ENCODE measurements around the gene RDX. TPM values are rescaled to one million over a fixed set of nuclear protein-coding genes. Genes with fewer than 3 reads are reported as not detected.
A peak's percentile ranks its signal among the peaks of the same experiment; 100 is the strongest.
"Not testable (repeated sequence)": the region's sequence is repeated elsewhere in the genome, so short reads cannot be mapped to it uniquely, and the experiment has no call there.

The RDX gene
- total and polyA plus RNA-seq, 7 experiments from 2014 or later, result 6.9 to 63.6 (median 15.9) TPM

DNA sequence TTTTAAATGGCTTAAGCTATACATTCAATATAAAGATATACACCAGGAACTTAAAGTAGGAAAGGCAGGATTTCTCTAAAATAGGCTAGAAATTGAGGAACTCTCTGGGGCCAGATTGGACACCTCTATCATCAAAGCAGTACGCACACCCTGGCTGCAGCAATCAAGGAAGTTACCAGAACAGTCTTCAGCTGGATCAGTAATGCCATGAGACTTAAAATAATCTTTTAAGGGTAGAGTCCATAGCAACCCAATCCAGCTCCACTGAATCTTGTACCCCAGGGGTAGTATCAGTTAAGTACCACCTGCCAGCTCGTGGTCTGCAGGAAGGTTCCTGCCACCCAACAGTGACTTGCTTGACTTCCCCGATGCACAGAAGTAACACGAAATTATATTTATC, 3.0 kb downstream of the RDX start:
- Mint-ChIP-seq H3K27ac (peak overlapping the region in 1 of 9 donors; percentile 33), H3K36me3 (peaks cover 0 to 8% (median 0%) of the 10 kb centered on the region in 5 donors), H3K4me1 (peaks cover 9 to 68% (median 36%) of the 10 kb centered on the region in 7 donors), H3K27me3 (no peaks in the 10 kb centered on the region), H3K4me3 (peak overlapping the region in 2 of 10 donors; percentile 12 to 62), H3K9me3 (no peaks in the 10 kb centered on the region)
- no peak for ATAC-seq
- no peak for DNase-seq
- H3K4me3 ChIP-seq (ENCODE audit: low read length), result no peak overlapping the region
- no peak overlapping the region for H3K27ac ChIP-seq (ENCODE audit: low read depth, low read length)
- H3K36me3 ChIP-seq (ENCODE audit: control insufficient read depth in 2 of 3, insufficient read depth in 3 of 3, low read length in 3 of 3), result no peaks in the 10 kb centered on the region
- ChIA-PET POLR2A (interaction anchor here (0.6 kb wide), 1 partner anchor 132 kb away, joined by 3 read pairs; no protein-coding TSS in a partner anchor), CTCF (no interaction called here)
- H3K4me1 ChIP-seq (ENCODE audit: control insufficient read depth in 2 of 2, insufficient read depth in 2 of 2, low read length in 2 of 2), result peaks cover 0 to 6% of the 10 kb centered on the region in 2 donors
- intact Hi-C loops (cut with micrococcal nuclease), result loop anchor here in 1 of 2 donors (5.0 kb wide), 1 partner anchor 36 kb away; no protein-coding TSS in a partner anchor
- H3K9me3 ChIP-seq (ENCODE audit: control insufficient read depth in 2 of 3, low read length in 3 of 3), result no peaks in the 10 kb centered on the region
- no peaks in the 10 kb centered on the region for H3K27me3 ChIP-seq (ENCODE audit: control insufficient read depth in 2 of 2, insufficient read depth in 2 of 2, low read length in 2 of 2)

DNA sequence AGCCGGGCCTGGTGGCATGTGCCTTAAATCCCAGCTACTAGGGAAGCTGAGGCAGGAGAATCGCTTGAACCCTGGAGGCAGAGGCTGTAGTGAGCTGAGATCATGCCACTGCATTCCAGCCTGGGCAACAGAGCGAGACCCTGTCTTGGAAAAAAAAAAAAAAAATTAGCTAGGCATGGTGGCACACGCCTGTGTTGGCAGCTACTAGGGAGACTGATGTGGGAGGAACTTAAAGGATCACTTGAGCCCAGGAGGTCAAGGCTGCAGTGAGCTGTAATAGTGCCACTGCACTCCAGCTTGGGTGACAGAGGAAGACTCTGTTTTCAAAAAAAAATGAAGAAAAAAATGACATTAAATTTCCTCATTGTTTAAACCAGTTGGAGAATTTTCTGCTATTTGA, 4.3 kb downstream of the RDX start:
- CTCF ChIA-PET, result interaction anchor here (0.7 kb wide), 1 partner anchor 142 kb away, joined by 6 read pairs; no protein-coding TSS in a partner anchor
- not testable (repeated sequence) for H3K4me3 Mint-ChIP-seq
- H3K4me1 Mint-ChIP-seq, result peaks cover 16 to 73% (median 46%) of the 10 kb centered on the region in 7 donors

DNA sequence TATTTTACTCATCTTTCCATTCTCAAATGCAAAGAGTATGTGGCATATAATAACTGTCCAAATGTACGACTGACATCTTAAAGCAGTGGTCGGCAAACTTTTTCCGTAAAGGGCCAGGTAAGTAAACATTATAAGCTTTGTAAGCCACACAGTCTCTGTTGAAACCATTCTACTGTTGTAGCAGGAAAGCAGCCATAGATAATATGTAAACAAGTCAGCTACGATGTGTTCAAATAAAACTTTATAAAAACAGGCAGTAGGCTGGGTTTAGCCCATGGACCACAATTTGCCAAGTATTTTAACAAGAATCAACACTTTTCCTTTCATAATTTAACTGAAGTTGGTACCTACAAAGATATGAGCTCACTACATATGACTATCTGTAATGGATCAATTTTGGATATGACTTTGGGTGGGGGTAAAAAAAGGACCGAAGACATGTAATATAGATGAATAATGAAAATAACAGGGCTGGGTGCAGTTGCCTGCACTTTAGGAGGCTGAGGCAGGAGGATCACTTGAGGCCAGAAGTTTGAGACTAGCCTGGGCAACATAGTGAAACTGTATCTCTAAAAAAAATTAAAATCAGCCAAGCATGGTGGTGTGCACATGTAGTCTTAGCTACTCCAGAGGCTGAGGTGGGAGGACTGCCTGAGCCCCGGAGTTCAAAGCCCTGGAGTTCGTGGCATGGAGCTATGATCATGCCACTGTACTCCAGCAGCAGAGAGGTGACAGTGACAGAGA, 5.7 kb downstream of the RDX start:
- ATAC-seq (no peak), DNase-seq (no peak)
- Mint-ChIP-seq H3K36me3 (peaks cover 0 to 11% (median 0%) of the 10 kb centered on the region in 5 donors), H3K4me1 (peaks cover 16 to 74% (median 49%) of the 10 kb centered on the region in 7 donors), H3K9me3 (no peaks in the 10 kb centered on the region), H3K27ac (peak overlapping the region in 2 of 9 donors; percentile 7 to 36), H3K4me3 (peak overlapping the region in 2 of 10 donors; percentile 12 to 29), H3K27me3 (no peaks in the 10 kb centered on the region)
- Histone ChIP-seq H3K27ac (ENCODE audit: low read depth, low read length) (no peak overlapping the region), H3K27me3 (ENCODE audit: control insufficient read depth in 2 of 2, insufficient read depth in 2 of 2, low read length in 2 of 2) (no peaks in the 10 kb centered on the region), H3K9me3 (ENCODE audit: control insufficient read depth in 2 of 3, low read length in 3 of 3) (no peaks in the 10 kb centered on the region), H3K36me3 (ENCODE audit: control insufficient read depth in 2 of 3, insufficient read depth in 3 of 3, low read length in 3 of 3) (no peaks in the 10 kb centered on the region), H3K4me1 (ENCODE audit: control insufficient read depth in 2 of 2, insufficient read depth in 2 of 2, low read length in 2 of 2) (peaks cover 0 to 6% of the 10 kb centered on the region in 2 donors), H3K4me3 (ENCODE audit: low read length) (no peak overlapping the region)
- ChIA-PET CTCF (interaction anchor here (0.6 kb wide), 1 partner anchor 1364 kb away, joined by 6 read pairs; no protein-coding TSS in a partner anchor), POLR2A (no interaction called here)
- intact Hi-C loops (cut with micrococcal nuclease), result loop anchor here in 1 of 2 donors (5.0 kb wide), 1 partner anchor 33 kb away; no protein-coding TSS in a partner anchor

More for the DNA sequence above, 4.3 kb downstream of the RDX start:
- ATAC-seq; H3K9me3 ChIP-seq (ENCODE audit: control insufficient read depth in 2 of 3, low read length in 3 of 3); H3K4me1 ChIP-seq (ENCODE audit: control insufficient read depth in 2 of 2, insufficient read depth in 2 of 2, low read length in 2 of 2); H3K27me3 Mint-ChIP-seq; H3K9me3 Mint-ChIP-seq; H3K4me3 ChIP-seq (ENCODE audit: low read length); H3K27ac ChIP-seq (ENCODE audit: low read depth, low read length); POLR2A ChIA-PET; H3K36me3 Mint-ChIP-seq; DNase-seq; H3K36me3 ChIP-seq (ENCODE audit: control insufficient read depth in 2 of 3, insufficient read depth in 3 of 3, low read length in 3 of 3); H3K27me3 ChIP-seq (ENCODE audit: control insufficient read depth in 2 of 2, insufficient read depth in 2 of 2, low read length in 2 of 2): not testable (repeated sequence)
- H3K27ac Mint-ChIP-seq, result peak overlapping the region in 1 of 9 donors; percentile 13
- intact Hi-C loops (cut with micrococcal nuclease), result loop anchor here in 1 of 2 donors (5.0 kb wide), 1 partner anchor 35 kb away; no protein-coding TSS in a partner anchor

DNA sequence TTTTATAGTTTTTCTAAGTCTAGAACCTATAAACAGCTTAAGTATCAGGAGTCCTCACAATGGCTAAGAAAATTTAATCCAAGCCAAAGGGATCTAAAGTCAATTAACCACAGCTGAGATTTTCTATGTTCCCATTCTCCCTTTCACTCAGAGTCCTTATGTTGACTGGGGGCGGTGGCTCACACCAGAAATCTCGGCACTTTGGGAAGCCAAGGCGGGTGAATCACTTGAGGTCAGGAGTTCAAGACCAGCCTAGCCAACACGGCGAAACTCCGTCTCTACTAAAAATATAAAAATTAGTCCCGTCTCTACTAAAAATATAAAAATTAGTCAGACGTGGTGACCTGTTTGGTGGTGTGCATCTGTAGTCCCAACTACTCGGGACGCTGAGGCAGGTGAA, 6.9 kb downstream of the RDX start:
- ATAC-seq, result no peak
- no peak overlapping the region for H3K27ac ChIP-seq (ENCODE audit: low read depth, low read length)
- peaks cover 0 to 2% of the 10 kb centered on the region in 2 donors for H3K4me1 ChIP-seq (ENCODE audit: control insufficient read depth in 2 of 2, insufficient read depth in 2 of 2, low read length in 2 of 2)
- ChIA-PET POLR2A (no interaction called here), CTCF (no interaction called here)
- no peaks in the 10 kb centered on the region for H3K27me3 ChIP-seq (ENCODE audit: control insufficient read depth in 2 of 2, insufficient read depth in 2 of 2, low read length in 2 of 2)
- no peaks in the 10 kb centered on the region for H3K9me3 ChIP-seq (ENCODE audit: control insufficient read depth in 2 of 3, low read length in 3 of 3)
- intact Hi-C loops (cut with micrococcal nuclease), result no loop called here
- Mint-ChIP-seq H3K4me3 (no peak overlapping the region), H3K27ac (no peak overlapping the region), H3K27me3 (no peaks in the 10 kb centered on the region), H3K9me3 (no peaks in the 10 kb centered on the region), H3K36me3 (peaks cover 0 to 10% (median 0%) of the 10 kb centered on the region in 5 donors), H3K4me1 (peaks cover 16 to 72% (median 36%) of the 10 kb centered on the region in 7 donors)
- H3K36me3 ChIP-seq (ENCODE audit: control insufficient read depth in 2 of 3, insufficient read depth in 3 of 3, low read length in 3 of 3), result no peaks in the 10 kb centered on the region
- no peak overlapping the region for H3K4me3 ChIP-seq (ENCODE audit: low read length)
- DNase-seq, result no peak

DNA sequence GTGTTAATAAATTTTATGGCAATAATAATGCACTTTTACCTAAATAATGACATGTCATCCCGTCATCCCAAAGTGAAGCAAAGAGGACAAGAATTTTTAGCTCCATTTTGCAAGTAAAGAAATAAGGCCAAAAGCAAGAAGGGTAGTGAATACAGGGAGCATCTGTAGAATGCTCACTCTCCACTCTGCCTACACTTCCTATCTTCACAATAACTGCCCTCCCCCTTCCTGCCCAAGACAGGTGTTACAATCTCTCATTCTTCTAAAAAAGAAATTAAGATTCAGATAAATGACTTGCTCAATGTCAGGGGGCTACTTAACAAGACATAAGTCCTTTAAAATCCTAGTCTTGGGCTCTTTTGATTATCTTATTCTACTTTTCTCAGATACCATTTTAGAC, 8.9 kb downstream of the RDX start:
- Histone ChIP-seq H3K4me3 (ENCODE audit: low read length) (no peak overlapping the region), H3K27me3 (ENCODE audit: control insufficient read depth in 2 of 2, insufficient read depth in 2 of 2, low read length in 2 of 2) (no peaks in the 10 kb centered on the region), H3K4me1 (ENCODE audit: control insufficient read depth in 2 of 2, insufficient read depth in 2 of 2, low read length in 2 of 2) (no peaks in the 10 kb centered on the region), H3K9me3 (ENCODE audit: control insufficient read depth in 2 of 3, low read length in 3 of 3) (no peaks in the 10 kb centered on the region), H3K36me3 (ENCODE audit: control insufficient read depth in 2 of 3, insufficient read depth in 3 of 3, low read length in 3 of 3) (no peaks in the 10 kb centered on the region), H3K27ac (ENCODE audit: low read depth, low read length) (no peak overlapping the region)
- peaks cover 16 to 57% (median 25%) of the 10 kb centered on the region in 7 donors for H3K4me1 Mint-ChIP-seq
- H3K9me3 Mint-ChIP-seq, result no peaks in the 10 kb centered on the region
- POLR2A ChIA-PET, result interaction anchor here (0.6 to 0.8 kb wide), 2 partner anchors 77 to 1821 kb away, joined by 3 to 4 read pairs; no protein-coding TSS in a partner anchor
- no peak overlapping the region for H3K4me3 Mint-ChIP-seq
- intact Hi-C loops (cut with micrococcal nuclease), result no loop called here
- CTCF ChIA-PET, result interaction anchor here (0.6 kb wide), 1 partner anchor 19 kb away, joined by 3 read pairs; no protein-coding TSS in a partner anchor
- ATAC-seq (peak; percentile 46), DNase-seq (no peak)
- no peaks in the 10 kb centered on the region for H3K27me3 Mint-ChIP-seq
- peaks cover 0 to 11% (median 0%) of the 10 kb centered on the region in 5 donors for H3K36me3 Mint-ChIP-seq
- H3K27ac Mint-ChIP-seq, result peak overlapping the region in 1 of 9 donors; percentile 21

DNA sequence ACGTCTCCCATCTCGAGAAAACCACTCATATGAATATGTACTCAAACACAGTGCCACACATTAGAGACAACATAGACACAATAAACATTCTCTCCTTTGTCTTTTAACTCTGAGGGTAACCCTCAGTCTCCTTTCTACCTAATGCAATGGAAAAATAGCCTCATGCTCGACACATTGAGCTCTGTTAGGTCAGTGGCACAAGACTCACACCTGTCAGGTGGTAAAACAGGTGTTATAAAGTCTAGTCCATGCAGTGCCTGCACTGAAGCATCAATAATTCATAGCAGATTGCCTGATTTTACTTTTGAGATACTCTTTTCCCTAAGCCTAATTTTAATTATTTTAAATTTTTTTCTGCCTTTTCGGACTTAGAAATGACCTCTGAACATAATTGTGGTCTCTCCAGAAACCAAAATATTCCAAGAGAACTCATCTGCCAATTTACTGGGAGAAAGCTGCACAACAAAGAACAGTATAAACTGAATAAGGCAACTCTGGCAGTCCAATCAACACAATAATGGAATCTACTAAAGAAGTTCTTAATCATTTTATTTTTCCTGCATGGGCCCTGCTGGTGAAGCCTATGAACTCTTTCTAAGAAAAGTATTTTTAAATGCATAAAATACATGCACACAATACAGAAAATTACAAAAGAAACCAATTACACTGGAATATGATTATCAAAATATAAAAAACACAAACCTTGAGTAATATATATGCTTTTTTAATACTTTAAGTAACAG, 9.9 kb downstream of the RDX start:
- ATAC-seq (no peak), DNase-seq (no peak)
- CTCF ChIA-PET, result no interaction called here
- Histone ChIP-seq H3K27me3 (ENCODE audit: control insufficient read depth in 2 of 2, insufficient read depth in 2 of 2, low read length in 2 of 2) (no peaks in the 10 kb centered on the region), H3K4me1 (ENCODE audit: control insufficient read depth in 2 of 2, insufficient read depth in 2 of 2, low read length in 2 of 2) (no peaks in the 10 kb centered on the region), H3K27ac (ENCODE audit: low read depth, low read length) (no peak overlapping the region), H3K9me3 (ENCODE audit: control insufficient read depth in 2 of 3, low read length in 3 of 3) (no peaks in the 10 kb centered on the region), H3K36me3 (ENCODE audit: control insufficient read depth in 2 of 3, insufficient read depth in 3 of 3, low read length in 3 of 3) (no peaks in the 10 kb centered on the region), H3K4me3 (ENCODE audit: low read length) (no peak overlapping the region)
- Mint-ChIP-seq H3K4me3 (no peak overlapping the region), H3K36me3 (peaks cover 0 to 14% (median 0%) of the 10 kb centered on the region in 5 donors), H3K4me1 (peaks cover 15 to 54% (median 22%) of the 10 kb centered on the region in 7 donors), H3K9me3 (no peaks in the 10 kb centered on the region), H3K27ac (no peak overlapping the region), H3K27me3 (no peaks in the 10 kb centered on the region)
- intact Hi-C loops (cut with micrococcal nuclease), result no loop called here
- POLR2A ChIA-PET, result interaction anchor here (0.8 to 1.1 kb wide), 2 partner anchors 13 to 78 kb away, joined by 3 to 4 read pairs; no protein-coding TSS in a partner anchor

Measured in naive thymus-derived CD4-positive, alpha-beta T cell (primary cell).